ENCODE data around the gene FKBP4. TPM values are rescaled to one million over a fixed set of nuclear protein-coding genes. Genes with fewer than 3 reads are reported as not detected.

FKBP4 gene
- total and polyA plus RNA-seq, 2 donors (not counting 1 experiment from before 2014, with no cell fraction given): 19.3 to 56.7 TPM

DNA sequence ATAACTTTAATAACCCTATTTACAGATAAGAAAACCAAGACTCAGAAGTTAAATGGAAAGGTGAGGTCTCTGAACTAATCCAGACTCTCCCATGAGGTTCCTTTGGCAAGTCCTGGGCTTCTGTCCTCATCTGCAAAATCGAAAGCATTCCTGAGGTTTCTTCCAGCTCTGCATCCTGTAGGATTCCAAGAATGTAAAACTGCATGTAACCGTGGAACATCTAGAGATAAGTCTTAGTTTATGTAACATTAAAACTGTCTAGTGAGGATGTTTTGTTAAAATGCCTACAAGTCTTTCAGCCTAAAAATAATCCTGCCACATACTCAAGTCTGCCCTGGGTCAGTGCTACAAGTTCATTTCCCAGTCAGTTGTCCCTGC is 10.4 kb downstream of the FKBP4 start:
- no peak for TF ChIP-seq EZH2 (IDR thresholded peaks at IDR 0.05; ENCODE audit: borderline replicate concordance, insufficient read depth, low read depth, low read length, poor library complexity, severe bottlenecking)
- H3K79me2 ChIP-seq (ENCODE audit: control insufficient read depth, insufficient read depth, low read length): peaks cover 2% of the 10 kb centered on the region
- DNase-seq (no peak), ATAC-seq (ENCODE audit: low read depth) (no peak)
- H3K4me1 Mint-ChIP-seq: no peaks in the 10 kb centered on the region
- no peaks in the 10 kb centered on the region for H3K9me3 ChIP-seq (ENCODE audit: control extremely low read depth in 1 of 3, control insufficient read depth in 2 of 3, insufficient read depth in 1 of 3, low read length in 2 of 3)
- H3K4me3 Mint-ChIP-seq: no peak overlapping the region
- H3K27ac Mint-ChIP-seq: no peak overlapping the region
- H4K20me1 ChIP-seq (ENCODE audit: control insufficient read depth, insufficient read depth, low read length, poor library complexity, severe bottlenecking): no peaks in the 10 kb centered on the region
- H3K27me3 ChIP-seq (replicated peaks in 1 of 4; ENCODE audit: control extremely low read depth in 1 of 4, control insufficient read depth in 3 of 4, insufficient read depth in 4 of 4, low read length in 3 of 4): no peaks in the 10 kb centered on the region
- H3K27ac ChIP-seq (ENCODE audit: low read length in 2 of 2): no peak overlapping the region
- no peaks in the 10 kb centered on the region for H3K27me3 Mint-ChIP-seq
- intact Hi-C loops (cut with micrococcal nuclease): no loop called here
- CTCF ChIA-PET: no interaction called here
- POLR2A ChIA-PET: no interaction called here
- no peaks in the 10 kb centered on the region for H3K9me3 Mint-ChIP-seq (ENCODE audit: insufficient read depth)
- peaks cover 0 to 44% of the 10 kb centered on the region in 2 experiments for H3K36me3 ChIP-seq (replicated peaks in 1 of 2; ENCODE audit: control extremely low read depth in 1 of 2, control insufficient read depth in 1 of 2, extremely low read depth in 1 of 2, insufficient read depth in 2 of 2, low read length in 1 of 2)
- no peak overlapping the region for H3K4me2 ChIP-seq (replicated peaks; ENCODE audit: low read depth, low read length, poor library complexity, severe bottlenecking)
- no peak overlapping the region for H2AFZ ChIP-seq (ENCODE audit: insufficient read depth, low read depth, low read length, poor library complexity, severe bottlenecking)
- no peak overlapping the region for H3K9ac ChIP-seq (ENCODE audit: low read length)
- H3K4me1 ChIP-seq (ENCODE audit: control insufficient read depth in 2 of 2, insufficient read depth in 2 of 2, low read length in 2 of 2): no peaks in the 10 kb centered on the region
- 100% methylated on average over 1 of the region's 2 CpGs for WGBS (ENCODE audit: insufficient coverage)
- no peak overlapping the region for H3K4me3 ChIP-seq (ENCODE audit: control extremely low read depth in 1 of 5, extremely low read depth in 1 of 5, insufficient read depth in 1 of 5, low read depth in 2 of 5, low read length in 4 of 5)

- no peak overlapping the region for H3K9ac ChIP-seq (ENCODE audit: low read length)
- peaks cover 0 to 2% of the 10 kb centered on the region in 2 donors for H3K4me1 ChIP-seq (ENCODE audit: control insufficient read depth in 2 of 2, insufficient read depth in 2 of 2, low read length in 2 of 2)
- Mint-ChIP-seq H3K4me1 (peaks cover 3% of the 10 kb centered on the region), H3K27ac (no peak overlapping the region), H3K9me3 (ENCODE audit: insufficient read depth) (no peaks in the 10 kb centered on the region), H3K4me3 (no peak overlapping the region), H3K27me3 (no peaks in the 10 kb centered on the region)
- no peak overlapping the region for H3K4me3 ChIP-seq (ENCODE audit: control extremely low read depth in 1 of 5, extremely low read depth in 1 of 5, insufficient read depth in 1 of 5, low read depth in 2 of 5, low read length in 4 of 5)
- peaks cover 0 to 28% of the 10 kb centered on the region in 2 experiments for H3K36me3 ChIP-seq (replicated peaks in 1 of 2; ENCODE audit: control extremely low read depth in 1 of 2, control insufficient read depth in 1 of 2, extremely low read depth in 1 of 2, insufficient read depth in 2 of 2, low read length in 1 of 2)
- no peaks in the 10 kb centered on the region for H3K27me3 ChIP-seq (replicated peaks in 1 of 4; ENCODE audit: control extremely low read depth in 1 of 4, control insufficient read depth in 3 of 4, insufficient read depth in 4 of 4, low read length in 3 of 4)
- DNase-seq (no peak), ATAC-seq (ENCODE audit: low read depth) (no peak)
- intact Hi-C loops (cut with micrococcal nuclease): no loop called here
- peaks cover 10% of the 10 kb centered on the region for H3K79me2 ChIP-seq (ENCODE audit: control insufficient read depth, insufficient read depth, low read length)
- ChIA-PET CTCF (no interaction called here), POLR2A (interaction anchor here (0.6 kb wide), 1 partner anchor 10 kb away, joined by 3 read pairs; no protein-coding TSS in a partner anchor)
- H2AFZ ChIP-seq (ENCODE audit: insufficient read depth, low read depth, low read length, poor library complexity, severe bottlenecking): no peak overlapping the region
- H3K27ac ChIP-seq (ENCODE audit: low read length in 2 of 2): no peak overlapping the region
- H3K4me2 ChIP-seq (replicated peaks; ENCODE audit: low read depth, low read length, poor library complexity, severe bottlenecking): no peak overlapping the region
- no peaks in the 10 kb centered on the region for H3K9me3 ChIP-seq (ENCODE audit: control extremely low read depth in 1 of 3, control insufficient read depth in 2 of 3, insufficient read depth in 1 of 3, low read length in 2 of 3)
- no peak for TF ChIP-seq EZH2 (IDR thresholded peaks at IDR 0.05; ENCODE audit: borderline replicate concordance, insufficient read depth, low read depth, low read length, poor library complexity, severe bottlenecking)
- TF ChIP-seq, protein P1, sequence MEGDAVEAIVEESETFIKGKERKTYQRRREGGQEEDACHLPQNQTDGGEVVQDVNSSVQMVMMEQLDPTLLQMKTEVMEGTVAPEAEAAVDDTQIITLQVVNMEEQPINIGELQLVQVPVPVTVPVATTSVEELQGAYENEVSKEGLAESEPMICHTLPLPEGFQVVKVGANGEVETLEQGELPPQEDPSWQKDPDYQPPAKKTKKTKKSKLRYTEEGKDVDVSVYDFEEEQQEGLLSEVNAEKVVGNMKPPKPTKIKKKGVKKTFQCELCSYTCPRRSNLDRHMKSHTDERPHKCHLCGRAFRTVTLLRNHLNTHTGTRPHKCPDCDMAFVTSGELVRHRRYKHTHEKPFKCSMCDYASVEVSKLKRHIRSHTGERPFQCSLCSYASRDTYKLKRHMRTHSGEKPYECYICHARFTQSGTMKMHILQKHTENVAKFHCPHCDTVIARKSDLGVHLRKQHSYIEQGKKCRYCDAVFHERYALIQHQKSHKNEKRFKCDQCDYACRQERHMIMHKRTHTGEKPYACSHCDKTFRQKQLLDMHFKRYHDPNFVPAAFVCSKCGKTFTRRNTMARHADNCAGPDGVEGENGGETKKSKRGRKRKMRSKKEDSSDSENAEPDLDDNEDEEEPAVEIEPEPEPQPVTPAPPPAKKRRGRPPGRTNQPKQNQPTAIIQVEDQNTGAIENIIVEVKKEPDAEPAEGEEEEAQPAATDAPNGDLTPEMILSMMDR (IDR thresholded peaks at IDR 0.05): no peak
- WGBS (ENCODE audit: insufficient coverage): 95% methylated on average over 2 of the region's 6 CpGs
- H4K20me1 ChIP-seq (ENCODE audit: control insufficient read depth, insufficient read depth, low read length, poor library complexity, severe bottlenecking): no peaks in the 10 kb centered on the region
Measured at GRCh38 chr12:2806700-2807099, 11.9 kb downstream of the FKBP4 start.

All from B cell (primary cell).